Measurements from ENCODE around the gene PABPN1L.
"Not testable (repeated sequence)": the region's sequence is repeated elsewhere in the genome, so short reads cannot be mapped to it uniquely, and the experiment has no call there.

Gene PABPN1L

DNA sequence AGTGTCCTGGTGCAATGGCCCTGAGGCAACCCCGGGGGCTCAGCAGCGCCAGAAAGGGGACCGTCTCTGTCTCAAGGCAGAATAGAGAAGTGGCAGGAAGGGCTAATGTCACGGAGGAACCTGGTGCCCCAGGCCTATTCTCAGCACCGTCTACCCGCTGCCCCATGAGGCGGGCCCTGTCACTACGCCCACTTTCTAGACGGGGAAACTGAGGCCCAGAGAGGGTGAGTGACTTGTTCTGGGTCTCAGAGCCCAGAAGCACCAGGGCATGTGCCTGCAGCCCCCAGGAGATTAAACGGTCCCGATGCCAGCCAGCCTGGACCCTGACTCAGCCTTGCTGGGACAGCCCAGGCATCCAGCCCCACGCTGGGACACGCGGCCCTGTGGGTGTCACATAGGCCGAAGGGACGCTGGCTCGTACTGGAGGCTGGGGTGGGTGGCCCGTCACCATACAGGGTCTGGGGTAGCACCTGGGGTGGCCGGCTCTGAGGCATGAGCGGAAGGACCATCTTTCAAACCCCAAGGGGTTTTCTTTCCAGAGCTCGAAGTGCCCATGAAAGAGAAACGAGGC, 40.2 kb upstream of the PABPN1L start:
- Mint-ChIP-seq H3K27me3 (no peaks in the 10 kb centered on the region), H3K27ac (no peak overlapping the region), H3K4me1 (ENCODE audit: low read depth) (no peaks in the 10 kb centered on the region), H3K9me3 (ENCODE audit: low read depth) (no peaks in the 10 kb centered on the region), H3K4me3 (no peak overlapping the region), H3K36me3 (no peaks in the 10 kb centered on the region)

DNA sequence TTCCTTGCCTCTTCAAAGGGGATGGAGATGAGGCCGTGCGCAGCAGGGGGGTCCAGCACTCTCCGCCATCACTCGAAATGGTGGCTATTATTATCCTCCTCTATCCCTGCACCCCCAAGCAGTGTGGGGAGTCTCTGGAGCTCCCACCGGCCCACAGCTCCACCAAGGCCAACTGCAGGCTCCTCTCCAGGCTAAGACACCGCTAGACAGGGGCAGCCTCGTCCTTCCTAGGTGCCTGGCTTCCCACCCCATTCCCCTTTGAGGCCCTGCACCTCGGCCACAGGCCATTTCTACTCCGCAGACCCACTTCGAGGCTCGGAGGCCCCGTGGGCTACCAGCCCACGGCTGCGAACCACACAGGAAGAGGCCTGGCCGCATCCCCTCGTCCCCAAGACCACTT, 39.6 kb upstream of the PABPN1L start:
- H3K27ac Mint-ChIP-seq, result no peak overlapping the region
- no peaks in the 10 kb centered on the region for H3K4me1 Mint-ChIP-seq (ENCODE audit: low read depth)
- H3K36me3 Mint-ChIP-seq, result no peaks in the 10 kb centered on the region
- H3K4me3 Mint-ChIP-seq, result no peak overlapping the region
- H3K27me3 Mint-ChIP-seq, result no peaks in the 10 kb centered on the region
- H3K9me3 Mint-ChIP-seq (ENCODE audit: low read depth), result no peaks in the 10 kb centered on the region

DNA sequence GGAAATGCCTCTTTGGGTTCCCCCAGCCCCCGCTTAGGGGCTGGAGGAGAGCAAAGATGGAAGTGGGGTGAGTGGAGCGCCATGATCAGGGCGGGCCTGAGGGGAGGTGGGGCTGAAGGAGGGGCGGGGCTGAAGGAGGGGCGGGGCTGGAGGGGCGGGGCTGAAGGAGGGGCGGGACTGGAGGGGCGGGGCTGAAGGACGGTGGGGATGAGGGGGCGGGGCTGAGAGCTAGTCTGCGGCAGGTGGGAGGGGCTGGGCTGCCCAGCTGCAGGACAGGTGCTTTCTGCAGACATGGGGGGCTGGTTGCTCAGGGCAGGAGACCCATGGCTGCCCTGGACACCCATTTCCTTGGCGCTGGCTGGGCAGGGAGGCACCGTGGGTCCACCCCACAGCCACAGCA, 39.1 kb upstream of the PABPN1L start:
- no peaks in the 10 kb centered on the region for H3K9me3 Mint-ChIP-seq (ENCODE audit: low read depth)
- H3K4me3 Mint-ChIP-seq, result no peak overlapping the region
- H3K27ac Mint-ChIP-seq, result no peak overlapping the region
- H3K4me1 Mint-ChIP-seq (ENCODE audit: low read depth), result no peaks in the 10 kb centered on the region
- no peaks in the 10 kb centered on the region for H3K27me3 Mint-ChIP-seq
- H3K36me3 Mint-ChIP-seq, result no peaks in the 10 kb centered on the region

DNA sequence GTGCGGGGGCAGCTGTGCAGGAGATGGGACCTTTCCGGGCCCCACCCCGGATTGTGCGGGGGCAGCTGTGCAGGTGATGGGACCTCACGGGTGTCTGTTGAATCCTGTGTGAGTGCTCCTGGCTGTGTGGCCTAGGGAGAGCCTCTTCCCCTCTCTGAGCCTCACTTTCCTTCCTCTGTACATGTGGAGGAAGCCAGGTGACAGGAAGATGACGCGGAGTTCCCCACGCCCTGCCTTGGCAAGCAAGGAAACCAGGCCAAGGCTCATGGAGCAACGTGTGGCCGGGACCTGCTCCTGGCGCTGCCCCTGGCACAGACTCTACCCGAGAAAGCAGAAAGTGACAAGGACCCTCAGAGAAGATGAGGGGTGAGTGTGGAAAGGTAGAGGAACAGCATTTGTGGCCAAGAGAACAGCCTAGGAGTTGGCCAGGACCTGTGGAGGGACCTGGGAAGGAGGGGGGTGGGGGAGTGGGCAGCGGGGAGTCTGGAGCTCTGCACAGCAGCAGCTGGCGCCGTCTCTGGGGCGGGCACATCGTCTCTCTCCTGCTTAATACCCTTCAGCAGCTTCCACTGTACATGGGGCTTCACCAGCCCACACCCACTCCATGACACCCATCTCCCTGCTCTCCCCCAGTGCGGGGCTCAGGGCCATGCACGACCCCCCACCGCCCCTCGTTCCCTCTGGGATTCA, 38.4 kb upstream of the PABPN1L start:
- Mint-ChIP-seq H3K27me3 (no peaks in the 10 kb centered on the region), H3K4me3 (no peak overlapping the region), H3K4me1 (ENCODE audit: low read depth) (no peaks in the 10 kb centered on the region), H3K9me3 (ENCODE audit: low read depth) (no peaks in the 10 kb centered on the region), H3K36me3 (no peaks in the 10 kb centered on the region), H3K27ac (no peak overlapping the region)

GRCh38 chr16:88903267-88903666, 36.8 kb upstream of the PABPN1L start:
- H3K27ac Mint-ChIP-seq, result no peak overlapping the region
- H3K27me3 Mint-ChIP-seq, result no peaks in the 10 kb centered on the region
- no peak overlapping the region for H3K4me3 Mint-ChIP-seq
- H3K36me3 Mint-ChIP-seq, result no peaks in the 10 kb centered on the region
- no peaks in the 10 kb centered on the region for H3K9me3 Mint-ChIP-seq (ENCODE audit: low read depth)
- no peaks in the 10 kb centered on the region for H3K4me1 Mint-ChIP-seq (ENCODE audit: low read depth)

GRCh38 chr16:88902744-88903143, 36.3 kb upstream of the PABPN1L start:
- Mint-ChIP-seq H3K4me3 (no peak overlapping the region), H3K9me3 (ENCODE audit: low read depth) (no peaks in the 10 kb centered on the region), H3K27ac (no peak overlapping the region), H3K36me3 (no peaks in the 10 kb centered on the region), H3K27me3 (no peaks in the 10 kb centered on the region), H3K4me1 (ENCODE audit: low read depth) (no peaks in the 10 kb centered on the region)

GRCh38 chr16:88901718-88902337, 35.4 kb upstream of the PABPN1L start:
- H3K4me3 Mint-ChIP-seq, result no peak overlapping the region
- no peaks in the 10 kb centered on the region for H3K9me3 Mint-ChIP-seq (ENCODE audit: low read depth)
- H3K27me3 Mint-ChIP-seq, result no peaks in the 10 kb centered on the region
- H3K4me1 Mint-ChIP-seq (ENCODE audit: low read depth), result no peaks in the 10 kb centered on the region
- no peaks in the 10 kb centered on the region for H3K36me3 Mint-ChIP-seq
- H3K27ac Mint-ChIP-seq, result no peak overlapping the region

DNA sequence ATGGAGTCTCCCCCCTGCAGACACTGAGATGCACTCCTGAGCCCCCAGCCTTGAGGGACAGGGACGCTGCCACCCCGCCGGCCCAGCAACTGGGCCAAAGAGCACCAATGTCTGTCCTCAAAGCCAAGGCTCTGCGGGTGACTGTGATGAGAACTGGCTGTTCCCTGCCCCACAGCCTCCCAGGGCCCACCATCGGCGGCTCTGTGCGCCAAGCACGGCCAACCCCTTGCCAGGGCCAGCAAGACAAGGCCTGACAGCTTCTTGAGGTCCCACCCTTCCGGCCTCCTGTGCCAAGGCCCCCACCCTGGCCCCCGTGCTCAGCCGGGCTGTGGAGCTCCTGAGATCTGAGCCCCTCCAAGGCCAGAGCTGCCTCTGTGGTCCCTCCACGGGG, 34.2 kb upstream of the PABPN1L start:
- Mint-ChIP-seq H3K36me3 (no peaks in the 10 kb centered on the region), H3K27me3 (no peaks in the 10 kb centered on the region), H3K4me1 (ENCODE audit: low read depth) (no peaks in the 10 kb centered on the region)

GRCh38 chr16:88899901-88900661, 33.6 kb upstream of the PABPN1L start:
- no peaks in the 10 kb centered on the region for H3K9me3 Mint-ChIP-seq (ENCODE audit: low read depth)
- no peak overlapping the region for H3K27ac Mint-ChIP-seq
- H3K4me3 Mint-ChIP-seq, result no peak overlapping the region
- H3K4me1 Mint-ChIP-seq (ENCODE audit: low read depth), result no peaks in the 10 kb centered on the region
- H3K36me3 Mint-ChIP-seq, result no peaks in the 10 kb centered on the region
- no peaks in the 10 kb centered on the region for H3K27me3 Mint-ChIP-seq

More for the DNA sequence above, 34.2 kb upstream of the PABPN1L start:
- Mint-ChIP-seq H3K9me3 (ENCODE audit: low read depth) (no peaks in the 10 kb centered on the region), H3K27ac (no peak overlapping the region), H3K4me3 (no peak overlapping the region)

DNA sequence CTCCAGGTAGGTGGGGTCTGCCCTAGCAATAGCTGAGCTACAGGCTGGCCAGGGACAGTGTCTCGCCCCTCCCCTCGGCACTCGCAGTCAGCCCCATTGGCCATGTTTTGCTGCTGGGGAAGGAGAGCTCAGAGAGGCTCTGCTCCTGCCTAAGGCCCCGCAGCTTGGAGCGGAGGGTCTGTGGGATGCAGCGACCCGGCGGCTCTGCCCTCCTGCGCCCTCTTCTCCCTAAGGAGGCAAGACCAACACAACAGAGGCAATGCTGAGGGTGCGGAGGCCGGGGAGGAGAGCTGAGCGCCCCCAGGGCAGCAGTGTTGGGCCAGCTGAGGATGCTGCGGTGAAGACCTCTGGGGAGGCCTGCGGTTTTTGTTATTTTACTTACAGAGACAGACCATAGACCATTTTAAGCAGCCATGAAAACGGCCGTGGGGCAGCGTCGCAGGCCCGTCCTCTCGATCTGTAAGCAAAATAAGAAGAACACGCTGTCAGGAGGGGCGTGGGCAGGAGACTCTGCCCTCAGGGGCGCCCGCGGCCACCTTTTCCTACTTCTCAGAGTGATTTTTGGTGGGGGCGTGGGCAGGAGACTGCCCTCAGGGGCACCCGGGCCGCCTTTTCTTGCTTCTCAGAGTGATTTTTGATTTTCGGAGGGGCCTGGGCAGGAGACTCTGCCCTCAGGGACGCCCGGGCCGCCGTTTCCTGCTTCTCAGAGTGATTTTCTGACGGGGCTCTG, 31.4 kb upstream of the PABPN1L start:
- Mint-ChIP-seq H3K4me1 (ENCODE audit: low read depth) (no peaks in the 10 kb centered on the region), H3K9me3 (ENCODE audit: low read depth) (no peaks in the 10 kb centered on the region), H3K27ac (no peak overlapping the region), H3K27me3 (no peaks in the 10 kb centered on the region), H3K36me3 (no peaks in the 10 kb centered on the region), H3K4me3 (no peak overlapping the region)

- Mint-ChIP-seq H3K27ac (no peak overlapping the region), H3K27me3 (no peaks in the 10 kb centered on the region), H3K36me3 (no peaks in the 10 kb centered on the region), H3K4me1 (ENCODE audit: low read depth) (no peaks in the 10 kb centered on the region), H3K4me3 (no peak overlapping the region), H3K9me3 (ENCODE audit: low read depth) (no peaks in the 10 kb centered on the region)
These were observed 30.0 kb upstream of the PABPN1L start for GRCh38 chr16:88896238-88897070.

DNA sequence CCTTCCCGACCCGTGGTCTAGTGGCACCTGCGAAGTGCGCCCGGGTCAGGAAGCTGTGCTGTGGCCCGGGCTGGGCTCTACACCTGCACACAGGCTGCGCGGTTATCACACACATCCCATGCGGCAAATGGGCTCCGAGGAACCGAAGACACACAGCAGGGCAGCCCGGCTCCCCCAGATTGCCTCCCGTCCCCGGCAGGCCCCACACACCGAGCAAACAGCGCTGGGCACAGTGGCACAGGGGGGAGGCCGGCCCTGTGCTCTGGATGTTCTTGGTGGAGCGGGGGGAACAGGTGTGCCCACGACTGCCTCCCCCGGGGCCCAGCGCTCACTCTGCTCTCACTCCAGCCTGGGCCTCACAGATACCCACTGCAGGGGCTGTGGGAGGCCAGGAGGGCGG, 28.9 kb upstream of the PABPN1L start:
- no peak overlapping the region for H3K4me3 Mint-ChIP-seq
- H3K27me3 Mint-ChIP-seq, result no peaks in the 10 kb centered on the region
- no peaks in the 10 kb centered on the region for H3K9me3 Mint-ChIP-seq (ENCODE audit: low read depth)
- no peaks in the 10 kb centered on the region for H3K36me3 Mint-ChIP-seq
- no peaks in the 10 kb centered on the region for H3K4me1 Mint-ChIP-seq (ENCODE audit: low read depth)
- H3K27ac Mint-ChIP-seq, result no peak overlapping the region

- no peaks in the 10 kb centered on the region for H3K4me1 Mint-ChIP-seq (ENCODE audit: low read depth)
- H3K27me3 Mint-ChIP-seq, result no peaks in the 10 kb centered on the region
- H3K9me3 Mint-ChIP-seq (ENCODE audit: low read depth), result no peaks in the 10 kb centered on the region
- H3K36me3 Mint-ChIP-seq, result no peaks in the 10 kb centered on the region
- no peak overlapping the region for H3K4me3 Mint-ChIP-seq
- no peak overlapping the region for H3K27ac Mint-ChIP-seq
These were observed 28.3 kb upstream of the PABPN1L start for GRCh38 chr16:88894681-88895300.

- H3K27me3 Mint-ChIP-seq; H3K4me1 Mint-ChIP-seq (ENCODE audit: low read depth); H3K9me3 Mint-ChIP-seq (ENCODE audit: low read depth); H3K27ac Mint-ChIP-seq; H3K4me3 Mint-ChIP-seq; H3K36me3 Mint-ChIP-seq: not testable (repeated sequence)
These were observed 27.8 kb upstream of the PABPN1L start for GRCh38 chr16:88894266-88894665.

All from activated naive CD8-positive, alpha-beta T cell (primary cell).